ENCODE results near the gene CD2. TPM values are rescaled to one million over a fixed set of nuclear protein-coding genes. Genes with fewer than 3 reads are reported as not detected.

The CD2 gene
- 1 to 10 TPM in 1 of 4 donors, under 1 TPM in 1, not detected in 2; 0.39 to 1.7 TPM for total RNA-seq

- H3K4me3 ChIP-seq, result peak within 1 kb of the TSS; percentile 10
- no peaks in the 10 kb centered on the region for H3K27me3 ChIP-seq
- WGBS, result 78% methylated on average over 7 of the region's 7 CpGs
- no peaks in the 10 kb centered on the region for H3K4me1 ChIP-seq
- no peak within 1 kb of the TSS for H3K27ac ChIP-seq
- H3K9me3 ChIP-seq, result no peaks in the 10 kb centered on the region
- TF ChIP-seq CTCF (IDR thresholded peaks at IDR 0.05), result no peak
- TF ChIP-seq POLR2A (IDR thresholded peaks at IDR 0.05), result no peak
- TF ChIP-seq POLR2AphosphoS5 (IDR thresholded peaks at IDR 0.05), result no peak
- no peak for TF ChIP-seq EP300 (IDR thresholded peaks at IDR 0.05)
- no peak for DNase-seq (ENCODE audit: low spot score in 2 of 2)
- no peaks in the 10 kb centered on the region for H3K36me3 ChIP-seq
Observed at GRCh38 chr1:116754198-116754977, at the start of gene CD2. CD2 (plus strand) TSS chr1:116754430; CDS start chr1:116754493, 63 bp downstream.

GRCh38 chr1:116706123-116706522, 48.1 kb upstream of the CD2 start:
- TF ChIP-seq EP300 (IDR thresholded peaks at IDR 0.05), result no peak
- TF ChIP-seq POLR2AphosphoS5 (IDR thresholded peaks at IDR 0.05), result no peak
- TF ChIP-seq POLR2A (IDR thresholded peaks at IDR 0.05), result no peak
- no peak for TF ChIP-seq CTCF (IDR thresholded peaks at IDR 0.05)

GRCh38 chr1:116706841-116707240, 47.4 kb upstream of the CD2 start:
- peaks cover 15% of the 10 kb centered on the region for H3K4me1 ChIP-seq
- H3K9me3 ChIP-seq, result no peaks in the 10 kb centered on the region
- TF ChIP-seq CTCF (IDR thresholded peaks at IDR 0.05) (no peak), EP300 (IDR thresholded peaks at IDR 0.05) (no peak), POLR2AphosphoS5 (IDR thresholded peaks at IDR 0.05) (no peak), POLR2A (IDR thresholded peaks at IDR 0.05) (no peak)
- no peak overlapping the region for H3K4me3 ChIP-seq
- H3K36me3 ChIP-seq, result no peaks in the 10 kb centered on the region
- no peak overlapping the region for H3K27ac ChIP-seq
- no peak for DNase-seq (ENCODE audit: low spot score in 2 of 2)
- H3K27me3 ChIP-seq, result peaks cover 3% of the 10 kb centered on the region

More at GRCh38 chr1:116706123-116706522, 48.1 kb upstream of the CD2 start:
- DNase-seq (ENCODE audit: low spot score in 2 of 2), result no peak
- no peaks in the 10 kb centered on the region for H3K9me3 ChIP-seq
- H3K4me3 ChIP-seq, result no peak overlapping the region
- no peak overlapping the region for H3K27ac ChIP-seq
- peaks cover 11% of the 10 kb centered on the region for H3K4me1 ChIP-seq
- peaks cover 3% of the 10 kb centered on the region for H3K27me3 ChIP-seq
- 82% methylated on average over 2 of the region's 2 CpGs for WGBS
- H3K36me3 ChIP-seq, result no peaks in the 10 kb centered on the region

GRCh38 chr1:116708255-116708900, 45.9 kb upstream of the CD2 start:
- Histone ChIP-seq H3K4me1 (peaks cover 15% of the 10 kb centered on the region), H3K4me3 (no peak overlapping the region), H3K9me3 (no peaks in the 10 kb centered on the region), H3K27ac (no peak overlapping the region), H3K27me3 (peaks cover 3% of the 10 kb centered on the region), H3K36me3 (no peaks in the 10 kb centered on the region)
- no peak for TF ChIP-seq CTCF (IDR thresholded peaks at IDR 0.05)
- no peak for TF ChIP-seq POLR2AphosphoS5 (IDR thresholded peaks at IDR 0.05)
- TF ChIP-seq EP300 (IDR thresholded peaks at IDR 0.05), result no peak
- no peak for TF ChIP-seq POLR2A (IDR thresholded peaks at IDR 0.05)
- WGBS, result 72% methylated on average over 6 of the region's 6 CpGs
- DNase-seq (ENCODE audit: low spot score in 2 of 2), result no peak

GRCh38 chr1:116709666-116710167, 44.5 kb upstream of the CD2 start:
- no peaks in the 10 kb centered on the region for H3K9me3 ChIP-seq
- TF ChIP-seq EP300 (IDR thresholded peaks at IDR 0.05) (no peak), POLR2A (IDR thresholded peaks at IDR 0.05) (no peak), CTCF (IDR thresholded peaks at IDR 0.05) (no peak), POLR2AphosphoS5 (IDR thresholded peaks at IDR 0.05) (no peak)
- no peaks in the 10 kb centered on the region for H3K36me3 ChIP-seq
- H3K4me3 ChIP-seq, result no peak overlapping the region
- no peak for DNase-seq (ENCODE audit: low spot score in 2 of 2)
- 87% methylated on average over 7 of the region's 7 CpGs for WGBS
- H3K4me1 ChIP-seq, result peaks cover 15% of the 10 kb centered on the region
- H3K27me3 ChIP-seq, result peaks cover 3% of the 10 kb centered on the region
- H3K27ac ChIP-seq, result no peak overlapping the region
